HepG2 (cell line): ENCODE data around the gene MBTPS1. TPM values are rescaled to one million over a fixed set of nuclear protein-coding genes. Genes with fewer than 3 reads are reported as not detected.

Source experiments
- ATAC-seq: fragments of 200-7000 bp; cut with Tn5 transposase; 3 replicates; pipeline ENCODE4 v1.9.1; 2020; ENCODE audit warnings: mild to moderate bottlenecking, moderate library complexity
- BruUV-seq: library from RNA; stranded (reverse); fragments of 400-500 nt; replicated peaks from 2 replicates; lab custom pipeline; 2021; lab: Mats Ljungman, UMichigan
- CTCF ChIA-PET: fragments of 300-600 bp; formaldehyde crosslinking; extraction: SDS; loops from one replicate; lab custom pipeline; 2021; ENCODE audit warnings: low total read pairs, inconsistent platforms, low intra/inter-chr PET ratio; lab: Yijun Ruan, JAX
- POLR2A ChIA-PET: fragments of 350-600 bp; sonication (Branson Sonifier 250); formaldehyde crosslinking; loops from one replicate; lab custom pipeline; 2020; ENCODE audit warnings: antibody characterized with exemption, inconsistent platforms; lab: Yijun Ruan, JAX
- DNase-seq: peaks from one replicate; pipeline ENCODE4 v3.0.0-alpha.2; 2015; ENCODE audit warnings: low spot score
- FAIRE-seq: peaks from 3 replicates; lab custom pipeline; 2011; peaks lifted over from hg19 to GRCh38; lab: Jason Lieb, UNC
- H2AFZ ChIP-seq: one replicate; pipeline ENCODE4 v1.6.1; 2011; ENCODE audit warnings: low read length, inconsistent platforms
- H3K27ac ChIP-seq: fragments of 300-600 bp; 3 replicates; pipeline ENCODE4 v1.8.0; 2011; ENCODE audit warnings: mixed run types, mild to moderate bottlenecking, mixed read lengths, low read length, inconsistent platforms; ENCODE audit not compliant: insufficient read depth; ENCODE audit errors: extremely low read length
- H3K27me3 ChIP-seq, 2 experiments: fragments of 200-600 bp in 1 of 2; 2 replicates in 1 of 2; 3 replicates in 1 of 2; pipeline versions ENCODE4 v1.6.0 to v1.8.0; 2011; ENCODE audit warnings: low read length in 2 of 2, mild to moderate bottlenecking in 2 of 2, moderate library complexity in 2 of 2, inconsistent platforms in 1 of 2; ENCODE audit not compliant: insufficient read depth in 2 of 2, control insufficient read depth in 1 of 2
- H3K36me3 ChIP-seq, 2 experiments: fragments of 200-600 bp in 1 of 2; replicated peaks in 1 of 2; 2 replicates in 1 of 2; 3 replicates in 1 of 2; pipeline versions ENCODE4 v1.5.1 to v1.8.0; 2011; ENCODE audit warnings: low read length in 2 of 2, inconsistent platforms in 1 of 2; ENCODE audit not compliant: insufficient read depth in 2 of 2, control insufficient read depth in 1 of 2
- H3K4me1 ChIP-seq: 2 replicates; pipeline ENCODE4 v1.5.1; 2012; ENCODE audit warnings: low read length, inconsistent platforms; ENCODE audit not compliant: insufficient read depth
- H3K4me2 ChIP-seq: 2 replicates; pipeline ENCODE4 v1.6.0; 2011; ENCODE audit warnings: low read depth, low read length, inconsistent platforms
- H3K4me3 ChIP-seq, 3 experiments: fragments of 200-600 bp in 1 of 3; sonication (generic), shearing (Covaris generic) in 1 of 3; replicated peaks in 1 of 3; 2 replicates each; pipeline ENCODE4 v1.5.1; 2011 to 2016; ENCODE audit warnings: low read length in 3 of 3, inconsistent platforms in 2 of 3, low read depth in 2 of 3, mild to moderate bottlenecking in 2 of 3, control low read depth in 1 of 3, mixed read lengths in 1 of 3; ENCODE audit not compliant: insufficient read depth in 1 of 3
- H3K79me2 ChIP-seq: one replicate; pipeline ENCODE4 v1.6.1; 2011; ENCODE audit warnings: low read length, inconsistent platforms; ENCODE audit not compliant: insufficient read depth
- H3K9ac ChIP-seq: 2 replicates; pipeline ENCODE4 v1.6.0; 2011; ENCODE audit warnings: mild to moderate bottlenecking, low read depth, low read length, inconsistent platforms; ENCODE audit not compliant: insufficient read depth
- H3K9me3 ChIP-seq: 2 replicates; pipeline ENCODE4 v1.5.1; 2012; ENCODE audit warnings: mild to moderate bottlenecking, low read length
- H4K20me1 ChIP-seq: 2 replicates; pipeline ENCODE4 v1.6.0; 2011; ENCODE audit warnings: inconsistent platforms, mild to moderate bottlenecking, low read length, moderate library complexity; ENCODE audit not compliant: insufficient read depth
- ATF6 ChIP-seq: sonication (generic); formaldehyde crosslinking; conservative IDR thresholded peaks from 2 replicates; pipeline ENCODE4 v1.4.0; 2020; ENCODE audit warnings: missing genetic modification reagents
- CC2D1A ChIP-seq: sonication (generic); formaldehyde crosslinking; IDR thresholded peaks from 2 replicates; pipeline ENCODE4 v1.8.1; 2023; ENCODE audit warnings: mild to moderate bottlenecking, missing genetic modification reagents
- GFI1 ChIP-seq: sonication (generic); formaldehyde crosslinking; IDR thresholded peaks from 2 replicates; pipeline ENCODE4 v1.5.0; 2020; ENCODE audit warnings: missing genetic modification reagents, mild to moderate bottlenecking, borderline replicate concordance
- HDAC1 ChIP-seq: sonication (generic); formaldehyde crosslinking; IDR thresholded peaks from 2 replicates; pipeline ENCODE4 v1.5.1; 2020; ENCODE audit warnings: mild to moderate bottlenecking, missing genetic modification reagents
- HOXA5 ChIP-seq: sonication (generic); formaldehyde crosslinking; IDR thresholded peaks from 2 replicates; pipeline ENCODE4 v1.4.0; 2020; ENCODE audit warnings: missing genetic modification reagents
- MZF1 ChIP-seq: sonication (generic); formaldehyde crosslinking; IDR thresholded peaks from 2 replicates; pipeline ENCODE4 v1.8.1; 2023; ENCODE audit warnings: mild to moderate bottlenecking, missing genetic modification reagents, borderline replicate concordance
- PRMT3 ChIP-seq: sonication (generic); formaldehyde crosslinking; IDR thresholded peaks from 2 replicates; pipeline ENCODE4 v1.8.1; 2022; ENCODE audit warnings: low read depth, mild to moderate bottlenecking, moderate library complexity, missing genetic modification reagents, borderline replicate concordance
- SRY ChIP-seq: sonication (generic); formaldehyde crosslinking; IDR thresholded peaks from 2 replicates; pipeline ENCODE4 v1.8.0; 2022; ENCODE audit warnings: mild to moderate bottlenecking, missing genetic modification reagents
- TEF ChIP-seq: sonication (generic); formaldehyde crosslinking; IDR thresholded peaks from 2 replicates; pipeline ENCODE4 v1.5.0; 2020; ENCODE audit warnings: missing genetic modification reagents
- THAP7 ChIP-seq: sonication (generic); formaldehyde crosslinking; IDR thresholded peaks from 2 replicates; pipeline ENCODE4 v1.8.1; 2023; ENCODE audit warnings: mild to moderate bottlenecking, missing genetic modification reagents
- ZNF138 ChIP-seq: sonication (generic); formaldehyde crosslinking; IDR thresholded peaks from 2 replicates; pipeline ENCODE4 v1.5.0; 2020; ENCODE audit warnings: mild to moderate bottlenecking, low read depth, missing genetic modification reagents
- ZNF749 ChIP-seq: sonication (generic); formaldehyde crosslinking; IDR thresholded peaks from 2 replicates; pipeline ENCODE4 v1.8.0; 2022; ENCODE audit warnings: mild to moderate bottlenecking, missing genetic modification reagents, moderate library complexity, borderline replicate concordance
- ZNF816 ChIP-seq: sonication (generic); formaldehyde crosslinking; IDR thresholded peaks from 2 replicates; pipeline ENCODE4 v1.8.0; 2022; ENCODE audit warnings: missing genetic modification reagents, mild to moderate bottlenecking, borderline replicate concordance
- ZSCAN12 ChIP-seq: sonication (generic); formaldehyde crosslinking; IDR thresholded peaks from 2 replicates; pipeline ENCODE4 v1.9.0; 2021; ENCODE audit warnings: mild to moderate bottlenecking, missing genetic modification reagents
- ZSCAN22 ChIP-seq: sonication (generic); formaldehyde crosslinking; IDR thresholded peaks from 2 replicates; pipeline ENCODE4 v1.4.0; 2020; ENCODE audit warnings: mild to moderate bottlenecking, missing genetic modification reagents
- WGBS: methylation state at CpG from one replicate; pipeline ENCODE4 v1.1.6; 2017; ENCODE audit warnings: low lambda C conversion rate; 5-methylcytosine and 5-hydroxymethylcytosine counted together
- in situ Hi-C: cut with HindIII; loops from 2 replicates; pipeline ENCODE4 v1.10.0; 2017; ENCODE audit warnings: low pct_unique_long_range_greater_than_20kb; ENCODE audit not compliant: extremely low pct_ligation_motif_present
- intact Hi-C: fragments of 100-400 bp; cut with micrococcal nuclease; formaldehyde crosslinking; loops from one replicate; pipeline ENCODE4 v1.10.0; 2022; ENCODE audit not compliant: unreplicated experiment
- polyA plus RNA-seq, 8 experiments: library from polyadenylated mRNA; depleted of rRNA in 3 of 8; stranded (reverse) in 7 of 8; unstranded in 1 of 8; fragments of >200 nt; fragmentation: Illumina TruSeq in 4 of 8; extraction: Trizol in 4 of 8; gene quantifications; 2 replicates each; pipeline versions ENCODE4 v1.2.1 to v1.2.3, GENCODE V29; 2011 to 2016; ENCODE audit warnings: low read depth in 4 of 8, missing spikeins in 1 of 8, mixed read lengths in 1 of 8; ENCODE audit not compliant: insufficient read depth in 1 of 8
- total RNA-seq, 5 experiments: library from RNA; depleted of rRNA; stranded (reverse); fragments of >200 nt; fragmentation: Illumina TruSeq; extraction: Trizol; gene quantifications; 2 replicates each; pipeline ENCODE4 v1.2.3, GENCODE V29; 2016; ENCODE audit warnings: low read depth in 1 of 5

Gene MBTPS1
- total and polyA plus RNA-seq, 2 of the 13 experiments (the other 11 are each of a cell fraction or from before 2014, with no cell fraction given), result 56.7 to 91.3 TPM

GRCh38 chr16:84063980-84064379 lies 52.8 kb downstream of the MBTPS1 start:
- in situ Hi-C loops, result no loop called here

More at GRCh38 chr16:84063980-84064379, 52.8 kb downstream of the MBTPS1 start:
- H3K9me3 ChIP-seq, result no peaks in the 10 kb centered on the region
- no peak overlapping the region for H3K9ac ChIP-seq
- peaks cover 48 to 89% of the 10 kb centered on the region in 2 experiments for H3K36me3 ChIP-seq
- TF ChIP-seq ZNF749 (CRISPR knock-in tag) (no peak), ZSCAN22 (CRISPR knock-in tag) (no peak), HOXA5 (CRISPR knock-in tag) (no peak), THAP7 (CRISPR knock-in tag) (no peak), ZSCAN12 (CRISPR knock-in tag) (no peak), ZNF138 (no peak), PRMT3 (no peak), GFI1 (CRISPR knock-in tag) (no peak), ZNF816 (CRISPR knock-in tag) (no peak), CC2D1A (CRISPR knock-in tag) (no peak), ATF6 (no peak), SRY (CRISPR knock-in tag) (no peak), MZF1 (CRISPR knock-in tag) (no peak), TEF (CRISPR knock-in tag) (no peak), HDAC1 (no peak)
- H3K4me1 ChIP-seq, result no peaks in the 10 kb centered on the region
- CTCF ChIA-PET, result interaction anchor here (2.3 to 4.9 kb wide), 2 partner anchors 107 to 137 kb away, joined by 19 to 53 read pairs; no protein-coding TSS in a partner anchor
- no TSS peak for BruUV-seq
- no peak overlapping the region for H2AFZ ChIP-seq
- intact Hi-C loops, result no loop called here
- H3K27ac ChIP-seq, result no peak overlapping the region
- WGBS, result 96% methylated on average over 4 of the region's 4 CpGs
- no peaks in the 10 kb centered on the region for H3K79me2 ChIP-seq
- no peak overlapping the region for H3K4me3 ChIP-seq
- ATAC-seq (no peak), FAIRE-seq (no peak), DNase-seq (no peak)
- no peak overlapping the region for H3K4me2 ChIP-seq
- H4K20me1 ChIP-seq, result peaks cover 4% of the 10 kb centered on the region; the same call in 1 of the 2 replicates
- H3K27me3 ChIP-seq, result no peaks in the 10 kb centered on the region
- POLR2A ChIA-PET, result no interaction called here
